IMR-90 (cell line): ENCODE measurements around the gene FAH. TPM values are rescaled to one million over a fixed set of nuclear protein-coding genes. Genes with fewer than 3 reads are reported as not detected.

Experiments used
- ATAC-seq: fragments of 200-7000 bp; cut with Tn5 transposase; 2 replicates; pipeline ENCODE4 v1.9.1; 2020; ENCODE audit warnings: low read depth, mild to moderate bottlenecking, moderate library complexity
- BruUV-seq: library from RNA; stranded (reverse); fragments of 400-500 nt; replicated peaks from 2 replicates; lab custom pipeline; 2021; lab: Mats Ljungman, UMichigan
- CTCF ChIA-PET: fragments of 300-600 bp; formaldehyde crosslinking; extraction: SDS; loops from one replicate; lab custom pipeline; 2021; ENCODE audit warnings: antibody characterized with exemption; lab: Yijun Ruan, JAX
- POLR2A ChIA-PET: fragments of 300-600 bp; sonication (Branson Sonifier 250); formaldehyde crosslinking; loops from one replicate; lab custom pipeline; 2022; ENCODE audit warnings: antibody characterized with exemption; ENCODE audit not compliant: unreplicated experiment; lab: Charles Lee
- DNase-seq: peaks from one replicate; pipeline ENCODE4 v3.0.0; 2013
- H2AFZ ChIP-seq: replicated peaks from 2 replicates; pipeline ENCODE3; 2013; ENCODE audit warnings: low read length, mild to moderate bottlenecking; ENCODE audit not compliant: poor library complexity
- H2AK5ac ChIP-seq: 2 replicates; pipeline ENCODE4 v1.6.1; 2013; ENCODE audit warnings: low read depth, low read length, inconsistent platforms
- H2AK9ac ChIP-seq: replicated peaks from 2 replicates; pipeline ENCODE3; 2013; ENCODE audit warnings: mild to moderate bottlenecking, low read depth, low read length, moderate library complexity; ENCODE audit not compliant: poor library complexity
- H2BK120ac ChIP-seq: 2 replicates; pipeline ENCODE4 v1.6.1; 2013; ENCODE audit warnings: low read depth, low read length, inconsistent platforms
- H2BK15ac ChIP-seq: 3 replicates; pipeline ENCODE4 v1.6.1; 2013; ENCODE audit warnings: low read depth, low read length, inconsistent platforms
- H2BK20ac ChIP-seq: 2 replicates; pipeline ENCODE4 v1.6.1; 2013; ENCODE audit warnings: low read depth, mild to moderate bottlenecking, inconsistent platforms, low read length, moderate library complexity
- H2BK5ac ChIP-seq: 2 replicates; pipeline ENCODE4 v1.6.1; 2013; ENCODE audit warnings: mild to moderate bottlenecking, low read depth, low read length, inconsistent platforms; ENCODE audit not compliant: poor library complexity, severe bottlenecking
- H3K14ac ChIP-seq: replicated peaks from 2 replicates; pipeline ENCODE4 v1.6.1; 2013; ENCODE audit warnings: low read depth, low read length, inconsistent platforms
- H3K18ac ChIP-seq: 2 replicates; pipeline ENCODE4 v1.6.1; 2013; ENCODE audit warnings: low read depth, low read length, control low read depth
- H3K23ac ChIP-seq: 2 replicates; pipeline ENCODE4 v1.6.1; 2013; ENCODE audit warnings: low read depth, low read length, inconsistent platforms
- H3K27ac ChIP-seq: 2 replicates; pipeline ENCODE4 v1.5.1; 2013; ENCODE audit warnings: mild to moderate bottlenecking, control low read depth, low read length; ENCODE audit not compliant: insufficient read depth
- H3K27me3 ChIP-seq: 2 replicates; pipeline ENCODE4 v1.6.1; 2013; ENCODE audit warnings: low read length; ENCODE audit not compliant: control insufficient read depth, insufficient read depth
- H3K36me3 ChIP-seq: 2 replicates; pipeline ENCODE4 v1.6.1; 2013; ENCODE audit warnings: low read length, mixed read lengths; ENCODE audit not compliant: control insufficient read depth, insufficient read depth
- H3K4ac ChIP-seq: 2 replicates; pipeline ENCODE4 v1.6.1; 2013; ENCODE audit warnings: low read depth, low read length, inconsistent platforms
- H3K4me1 ChIP-seq: 2 replicates; pipeline ENCODE4 v1.6.1; 2013; ENCODE audit warnings: low read length, mixed read lengths; ENCODE audit not compliant: control insufficient read depth, insufficient read depth
- H3K4me2 ChIP-seq: 2 replicates; pipeline ENCODE4 v1.6.1; 2013; ENCODE audit warnings: low read depth, mild to moderate bottlenecking, control low read depth, low read length, moderate library complexity
- H3K4me3 ChIP-seq: 2 replicates; pipeline ENCODE4 v1.5.1; 2013; ENCODE audit warnings: low read depth, mild to moderate bottlenecking, control low read depth, low read length, moderate library complexity; ENCODE audit not compliant: insufficient read depth
- H3K56ac ChIP-seq: 2 replicates; pipeline ENCODE4 v1.6.1; 2013; ENCODE audit warnings: low read length, inconsistent platforms; ENCODE audit not compliant: insufficient read depth; ENCODE audit errors: extremely low read depth
- H3K79me1 ChIP-seq, 2 experiments: 2 replicates each; pipeline ENCODE4 v1.6.1; 2013; ENCODE audit warnings: low read length in 2 of 2, inconsistent platforms in 1 of 2, low read depth in 1 of 2
- H3K9ac ChIP-seq: 2 replicates; pipeline ENCODE4 v1.6.1; 2013; ENCODE audit warnings: low read depth, low read length, control low read depth
- H3K9me1 ChIP-seq: 2 replicates; pipeline ENCODE4 v1.6.1; 2013; ENCODE audit warnings: low read length, inconsistent platforms; ENCODE audit not compliant: insufficient read depth
- H3K9me3 ChIP-seq: 2 replicates; pipeline ENCODE4 v1.6.1; 2013; ENCODE audit warnings: low read length; ENCODE audit not compliant: control insufficient read depth, insufficient read depth
- H4K20me1 ChIP-seq: 2 replicates; pipeline ENCODE4 v1.6.1; 2013; ENCODE audit warnings: low read length, inconsistent platforms; ENCODE audit not compliant: insufficient read depth
- H4K5ac ChIP-seq: 2 replicates; pipeline ENCODE4 v1.6.1; 2013; ENCODE audit warnings: mild to moderate bottlenecking, low read depth, low read length, control low read depth
- H4K8ac ChIP-seq, 2 experiments: 2 replicates each; pipeline ENCODE4 v1.6.1; 2013; ENCODE audit warnings: low read depth in 2 of 2, low read length in 2 of 2, control low read depth in 1 of 2, inconsistent platforms in 1 of 2
- H4K91ac ChIP-seq: 2 replicates; pipeline ENCODE4 v1.6.1; 2013; ENCODE audit warnings: low read depth, low read length, inconsistent platforms; ENCODE audit not compliant: insufficient read depth
- BHLHE40 ChIP-seq: fragments of 150-350 bp; IDR thresholded peaks from 2 replicates; pipeline ENCODE4 v1.6.1; 2016; ENCODE audit warnings: mild to moderate bottlenecking, low read depth, low read length
- CEBPB ChIP-seq: IDR thresholded peaks from 2 replicates; pipeline ENCODE4 v1.6.1; 2012; ENCODE audit warnings: low read depth, low read length, improper control_type of control experiment
- CHD1 ChIP-seq: IDR thresholded peaks from 2 replicates; pipeline ENCODE4 v1.6.1; 2012; ENCODE audit warnings: low read depth, low read length, improper control_type of control experiment
- FOS ChIP-seq: fragments of 150-350 bp; IDR thresholded peaks from 2 replicates; pipeline ENCODE4 v1.6.1; 2016; ENCODE audit warnings: low read depth, low read length
- MAFK ChIP-seq: IDR thresholded peaks from 2 replicates; pipeline ENCODE4 v1.6.1; 2012; ENCODE audit warnings: low read depth, low read length, improper control_type of control experiment
- MAZ ChIP-seq: IDR thresholded peaks from 2 replicates; pipeline ENCODE4 v1.6.1; 2012; ENCODE audit warnings: low read depth, mild to moderate bottlenecking, low read length, improper control_type of control experiment, moderate library complexity, borderline replicate concordance
- MXI1 ChIP-seq: IDR thresholded peaks from 2 replicates; pipeline ENCODE4 v1.6.1; 2012; ENCODE audit warnings: low read depth, mild to moderate bottlenecking, low read length, moderate library complexity, borderline replicate concordance
- NFE2L2 ChIP-seq: fragments of 150-350 bp; IDR thresholded peaks from 2 replicates; pipeline ENCODE4 v1.6.1; 2016; ENCODE audit warnings: low read depth, mild to moderate bottlenecking, low read length
- POLR2A ChIP-seq: IDR thresholded peaks from 2 replicates; pipeline ENCODE4 v1.6.1; 2012; ENCODE audit warnings: mild to moderate bottlenecking, low read depth, low read length
- RAD21 ChIP-seq: IDR thresholded peaks from 2 replicates; pipeline ENCODE4 v1.6.1; 2012; ENCODE audit warnings: low read length, improper control_type of control experiment
- RCOR1 ChIP-seq: IDR thresholded peaks from 2 replicates; pipeline ENCODE4 v1.6.1; 2012; ENCODE audit warnings: mild to moderate bottlenecking, low read length, improper control_type of control experiment; ENCODE audit not compliant: insufficient replicate concordance
- RFX5 ChIP-seq: IDR thresholded peaks from 2 replicates; pipeline ENCODE4 v1.8.0; 2012; ENCODE audit warnings: low read depth, mild to moderate bottlenecking, low read length, moderate library complexity
- SMC3 ChIP-seq: fragments of 150-350 bp; IDR thresholded peaks from 2 replicates; pipeline ENCODE4 v1.6.1; 2016; ENCODE audit warnings: low read depth, mild to moderate bottlenecking, antibody characterized with exemption, low read length, moderate library complexity
- WGBS, 2 experiments: methylation state at CpG; one replicate each; pipeline versions ENCODE4 v1.1.5 to v1.1.7; 2013; ENCODE audit warnings: missing lambda C conversion rate in 2 of 2; ENCODE audit not compliant: insufficient read length in 1 of 2; ENCODE audit errors: extremely low coverage in 2 of 2; 5-methylcytosine and 5-hydroxymethylcytosine counted together
- dilution Hi-C: fragments of 300-500 bp; cut with HindIII; formaldehyde crosslinking; loops from one replicate; pipeline ENCODE4 v1.14.3; 2018; ENCODE audit warnings: low sequenced_read_pairs; ENCODE audit not compliant: unreplicated experiment
- in situ Hi-C: fragments of 300-500 bp; cut with MboI; formaldehyde crosslinking; loops from 3 replicates; pipeline ENCODE4 v1.14.3; 2019; ENCODE audit warnings: low sequenced_read_pairs, inconsistent platforms, mixed read lengths
- intact Hi-C: fragments of 100-400 bp; cut with micrococcal nuclease; formaldehyde crosslinking; loops from 2 replicates; pipeline ENCODE4 v1.10.0; 2022
- polyA plus RNA-seq, 3 experiments: library from polyadenylated mRNA; depleted of rRNA; stranded (reverse); fragments of >200 nt; gene quantifications; 2 replicates each; pipeline ENCODE4 v1.2.3, GENCODE V29; 2012; ENCODE audit warnings: low replicate concordance in 1 of 3
- total RNA-seq: library from RNA; depleted of rRNA; stranded (reverse); fragments of >200 nt; gene quantifications from 2 replicates; pipeline ENCODE4 v1.2.3, GENCODE V29; 2012
- TF ChIP-seq, protein P1 (sequence below): fragments of 150-350 bp; IDR thresholded peaks from 2 replicates; pipeline ENCODE4 v1.6.1; 2016; ENCODE audit warnings: low read depth, mild to moderate bottlenecking, low read length, moderate library complexity, borderline replicate concordance
- TF ChIP-seq, protein P2 (sequence below): fragments of 150-350 bp; IDR thresholded peaks from 2 replicates; pipeline ENCODE4 v1.6.1; 2017; ENCODE audit warnings: mild to moderate bottlenecking, antibody characterized with exemption, low read length, low read depth
- TF ChIP-seq, protein P3 (sequence below): conservative IDR thresholded peaks from 2 replicates; pipeline ENCODE4 v1.5.1; 2012; ENCODE audit warnings: mild to moderate bottlenecking, low read depth, low read length, improper control_type of control experiment

The FAH gene
- total and polyA plus RNA-seq, 2 of the 4 experiments (the other 2 are of a cell fraction), result 43.1 to 48.6 TPM

DNA sequence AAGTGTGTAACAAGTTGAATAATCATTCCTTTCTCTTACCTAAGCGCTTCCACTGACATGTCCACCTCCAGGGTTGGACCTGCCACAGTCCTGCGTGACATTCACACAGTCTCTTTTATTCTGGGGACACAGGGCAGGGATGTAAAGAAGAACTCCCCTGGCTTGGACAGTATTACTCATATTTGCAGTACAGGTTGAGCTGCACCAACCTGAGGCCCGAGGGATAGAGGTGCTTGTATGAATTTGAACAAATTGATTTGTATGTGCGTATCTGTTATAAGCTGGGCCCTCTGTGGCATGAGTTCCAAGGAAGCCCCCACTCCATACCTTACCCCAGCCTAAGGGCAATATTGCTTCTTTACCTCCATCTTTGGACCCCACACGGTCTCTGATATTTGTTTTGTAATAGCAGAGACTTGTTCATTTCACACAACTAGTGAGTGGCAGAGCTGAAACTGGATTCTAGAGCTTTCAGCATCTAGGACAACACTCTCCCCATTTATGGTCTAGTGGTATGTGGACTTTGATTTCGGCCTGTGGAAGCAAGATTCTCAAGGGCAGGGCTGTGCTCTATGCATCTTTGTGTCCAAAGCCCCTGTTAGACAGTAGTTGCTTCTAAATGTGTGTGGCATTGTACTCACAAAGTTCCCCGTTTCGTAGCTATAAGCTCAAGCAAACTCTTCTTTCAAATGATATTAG is 39.2 kb downstream of the FAH start:
- H2AK5ac ChIP-seq, result no peak overlapping the region
- intact Hi-C loops, result no loop called here
- dilution Hi-C loops, result no loop called here
- no peak overlapping the region for H4K8ac ChIP-seq
- H3K14ac ChIP-seq, result no peak overlapping the region
- no peak overlapping the region for H3K4me2 ChIP-seq
- DNase-seq (no peak), ATAC-seq (no peak)
- peaks cover 4% of the 10 kb centered on the region for H3K36me3 ChIP-seq
- H3K4me1 ChIP-seq, result no peaks in the 10 kb centered on the region
- H2AK9ac ChIP-seq, result no peak overlapping the region
- H3K4me3 ChIP-seq, result no peak overlapping the region
- H3K18ac ChIP-seq, result no peak overlapping the region
- H2BK5ac ChIP-seq, result no peak overlapping the region
- H3K27me3 ChIP-seq, result peaks cover 2% of the 10 kb centered on the region; the same call in 1 of the 2 replicates
- H3K79me1 ChIP-seq, result no peaks in the 10 kb centered on the region
- no peak overlapping the region for H4K5ac ChIP-seq
- no peaks in the 10 kb centered on the region for H4K20me1 ChIP-seq
- H3K9ac ChIP-seq, result no peak overlapping the region
- H2BK120ac ChIP-seq, result no peak overlapping the region
- no peak overlapping the region for H3K23ac ChIP-seq
- H3K4ac ChIP-seq, result no peak overlapping the region
- CTCF ChIA-PET, result interaction anchor here (0.6 kb wide), 1 partner anchor 181 kb away, joined by 3 read pairs; no protein-coding TSS in a partner anchor
- H3K56ac ChIP-seq, result no peak overlapping the region
- no peak overlapping the region for H2BK15ac ChIP-seq
- in situ Hi-C loops, result no loop called here
- no peak overlapping the region for H3K27ac ChIP-seq
- WGBS, 2 experiments, result no CpG with 5 or more reads among the region's 8 CpGs
- POLR2A ChIA-PET, result no interaction called here
- no peak overlapping the region for H2AFZ ChIP-seq
- H2BK20ac ChIP-seq, result no peak overlapping the region
- H3K9me3 ChIP-seq, result no peaks in the 10 kb centered on the region
- H3K9me1 ChIP-seq, result peaks cover under 1% of the 10 kb centered on the region; the same call in 1 of the 2 replicates
- no peak for TF ChIP-seq MAZ
- no peak for TF ChIP-seq NFE2L2
- no peak for TF ChIP-seq RCOR1
- no peak for TF ChIP-seq MXI1
- no peak for TF ChIP-seq FOS
- TF ChIP-seq, protein P1, sequence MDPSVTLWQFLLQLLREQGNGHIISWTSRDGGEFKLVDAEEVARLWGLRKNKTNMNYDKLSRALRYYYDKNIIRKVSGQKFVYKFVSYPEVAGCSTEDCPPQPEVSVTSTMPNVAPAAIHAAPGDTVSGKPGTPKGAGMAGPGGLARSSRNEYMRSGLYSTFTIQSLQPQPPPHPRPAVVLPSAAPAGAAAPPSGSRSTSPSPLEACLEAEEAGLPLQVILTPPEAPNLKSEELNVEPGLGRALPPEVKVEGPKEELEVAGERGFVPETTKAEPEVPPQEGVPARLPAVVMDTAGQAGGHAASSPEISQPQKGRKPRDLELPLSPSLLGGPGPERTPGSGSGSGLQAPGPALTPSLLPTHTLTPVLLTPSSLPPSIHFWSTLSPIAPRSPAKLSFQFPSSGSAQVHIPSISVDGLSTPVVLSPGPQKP, result no peak
- no peak for TF ChIP-seq CEBPB
- no peak for TF ChIP-seq CHD1
- TF ChIP-seq RAD21, result no peak
- no peak for TF ChIP-seq RFX5
- TF ChIP-seq, protein P2, sequence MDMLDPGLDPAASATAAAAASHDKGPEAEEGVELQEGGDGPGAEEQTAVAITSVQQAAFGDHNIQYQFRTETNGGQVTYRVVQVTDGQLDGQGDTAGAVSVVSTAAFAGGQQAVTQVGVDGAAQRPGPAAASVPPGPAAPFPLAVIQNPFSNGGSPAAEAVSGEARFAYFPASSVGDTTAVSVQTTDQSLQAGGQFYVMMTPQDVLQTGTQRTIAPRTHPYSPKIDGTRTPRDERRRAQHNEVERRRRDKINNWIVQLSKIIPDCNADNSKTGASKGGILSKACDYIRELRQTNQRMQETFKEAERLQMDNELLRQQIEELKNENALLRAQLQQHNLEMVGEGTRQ, result no peak
- no peak for TF ChIP-seq MAFK
- no peak for TF ChIP-seq BHLHE40
- TF ChIP-seq, protein P3, sequence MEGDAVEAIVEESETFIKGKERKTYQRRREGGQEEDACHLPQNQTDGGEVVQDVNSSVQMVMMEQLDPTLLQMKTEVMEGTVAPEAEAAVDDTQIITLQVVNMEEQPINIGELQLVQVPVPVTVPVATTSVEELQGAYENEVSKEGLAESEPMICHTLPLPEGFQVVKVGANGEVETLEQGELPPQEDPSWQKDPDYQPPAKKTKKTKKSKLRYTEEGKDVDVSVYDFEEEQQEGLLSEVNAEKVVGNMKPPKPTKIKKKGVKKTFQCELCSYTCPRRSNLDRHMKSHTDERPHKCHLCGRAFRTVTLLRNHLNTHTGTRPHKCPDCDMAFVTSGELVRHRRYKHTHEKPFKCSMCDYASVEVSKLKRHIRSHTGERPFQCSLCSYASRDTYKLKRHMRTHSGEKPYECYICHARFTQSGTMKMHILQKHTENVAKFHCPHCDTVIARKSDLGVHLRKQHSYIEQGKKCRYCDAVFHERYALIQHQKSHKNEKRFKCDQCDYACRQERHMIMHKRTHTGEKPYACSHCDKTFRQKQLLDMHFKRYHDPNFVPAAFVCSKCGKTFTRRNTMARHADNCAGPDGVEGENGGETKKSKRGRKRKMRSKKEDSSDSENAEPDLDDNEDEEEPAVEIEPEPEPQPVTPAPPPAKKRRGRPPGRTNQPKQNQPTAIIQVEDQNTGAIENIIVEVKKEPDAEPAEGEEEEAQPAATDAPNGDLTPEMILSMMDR, result no peak
- TF ChIP-seq SMC3, result no peak
- TF ChIP-seq POLR2A, result no peak
- no TSS peak for BruUV-seq
- no peak overlapping the region for H4K91ac ChIP-seq
